GM12878 (cell line): Measurements from ENCODE around the gene CTXND1. TPM values are rescaled to one million over a fixed set of nuclear protein-coding genes. Genes with fewer than 3 reads are reported as not detected.

ENCODE experiments used
- ATAC-seq: fragments of 200-7000 bp; cut with Tn5 transposase; 3 replicates; pipeline ENCODE4 v1.9.1; 2020; ENCODE audit warnings: mild to moderate bottlenecking, moderate library complexity
- BruUV-seq: library from RNA; stranded (reverse); fragments of 400-500 nt; replicated peaks from 2 replicates; lab custom pipeline; 2021; lab: Mats Ljungman, UMichigan
- CTCF ChIA-PET: fragments of 300-600 bp; sonication (Branson Sonifier 250); formaldehyde crosslinking; extraction: SDS; loops from one replicate; lab custom pipeline; 2021; ENCODE audit warnings: inconsistent platforms; lab: Yijun Ruan, JAX
- POLR2A ChIA-PET: fragments of 350-600 bp; formaldehyde crosslinking; extraction: SDS; loops from one replicate; lab custom pipeline; 2021; ENCODE audit warnings: inconsistent platforms; lab: Charles Lee
- RAD21 ChIA-PET: fragments of 300-600 bp; sonication (Branson Sonifier 250); formaldehyde crosslinking; loops from one replicate; lab custom pipeline; 2023; ENCODE audit warnings: antibody characterized with exemption; ENCODE audit not compliant: unreplicated experiment; lab: Charles Lee
- SMC1A ChIA-PET: fragments of 300-600 bp; sonication (Branson Sonifier 250); formaldehyde crosslinking; loops from one replicate; lab custom pipeline; 2023; ENCODE audit not compliant: unreplicated experiment, uncharacterized antibody; lab: Charles Lee
- DNase-seq: peaks from one replicate; pipeline ENCODE4 v3.0.0-alpha.2; 2011; ENCODE audit warnings: low read depth, low spot score
- FAIRE-seq: peaks from 3 replicates; lab custom pipeline; 2011; peaks lifted over from hg19 to GRCh38; lab: Jason Lieb, UNC
- H2AFZ ChIP-seq: 2 replicates; pipeline ENCODE4 v1.6.0; 2011; ENCODE audit warnings: low read depth, low read length, control low read depth; ENCODE audit not compliant: control insufficient read depth
- H3K27ac ChIP-seq: 2 replicates; pipeline ENCODE4 v1.5.1; 2011; ENCODE audit warnings: control low read depth; ENCODE audit not compliant: control insufficient read depth, insufficient read depth
- H3K27me3 ChIP-seq, 2 experiments: replicated peaks in 1 of 2; 2 replicates each; pipeline versions ENCODE4 v1.6.0 to v1.6.1; 2011; ENCODE audit warnings: low read length in 1 of 2; ENCODE audit not compliant: control insufficient read depth in 2 of 2, insufficient read depth in 2 of 2
- H3K36me3 ChIP-seq, 2 experiments: 2 replicates each; pipeline ENCODE4 v1.5.1; 2011; ENCODE audit warnings: low read length in 1 of 2; ENCODE audit not compliant: control insufficient read depth in 2 of 2, insufficient read depth in 2 of 2
- H3K4me1 ChIP-seq: 2 replicates; pipeline ENCODE4 v1.6.1; 2011; ENCODE audit warnings: mild to moderate bottlenecking, low read length, moderate library complexity, mixed read lengths; ENCODE audit not compliant: control insufficient read depth, insufficient read depth
- H3K4me2 ChIP-seq: 2 replicates; pipeline ENCODE4 v1.6.0; 2011; ENCODE audit warnings: control low read depth; ENCODE audit not compliant: control insufficient read depth, insufficient read depth
- H3K4me3 ChIP-seq: fragments of 200-600 bp; sonication (generic); 2 replicates; pipeline ENCODE4 v1.5.1; 2016
- H3K79me2 ChIP-seq: 2 replicates; pipeline ENCODE4 v1.6.0; 2011; ENCODE audit warnings: low read length; ENCODE audit not compliant: control insufficient read depth, insufficient read depth
- H3K9ac ChIP-seq: 2 replicates; pipeline ENCODE4 v1.8.0; 2011; ENCODE audit warnings: low read length, control low read depth, mixed read lengths; ENCODE audit not compliant: control insufficient read depth, insufficient read depth
- H3K9me3 ChIP-seq: replicated peaks from 3 replicates; pipeline ENCODE4 v1.5.1; 2011; ENCODE audit warnings: mild to moderate bottlenecking, low read length; ENCODE audit not compliant: control insufficient read depth, insufficient read depth
- H4K20me1 ChIP-seq: 2 replicates; pipeline ENCODE4 v1.6.0; 2011; ENCODE audit not compliant: control insufficient read depth, insufficient read depth
- HDAC6 ChIP-seq: fragments of 200-600 bp; sonication (generic); IDR thresholded peaks from one replicate; pipeline ENCODE4 v1.8.0; 2017; ENCODE audit warnings: antibody characterized with exemption; ENCODE audit not compliant: unreplicated experiment
- PAX5 ChIP-seq: IDR thresholded peaks from 2 replicates; pipeline ENCODE4 v1.6.1; 2011; ENCODE audit warnings: low read depth, low read length, borderline replicate concordance
- SMAD5 ChIP-seq: IDR thresholded peaks from 2 replicates; pipeline ENCODE4 v1.6.1; 2016; ENCODE audit warnings: antibody characterized with exemption, low read depth
- SPI1 ChIP-seq: IDR thresholded peaks from 2 replicates; pipeline ENCODE4 v1.6.1; 2011; ENCODE audit warnings: low read depth, mild to moderate bottlenecking, low read length, moderate library complexity, borderline replicate concordance; ENCODE audit not compliant: insufficient read depth
- SREBF1 ChIP-seq: IDR thresholded peaks from 2 replicates; pipeline ENCODE4 v1.6.1; 2012; ENCODE audit warnings: mild to moderate bottlenecking, low read length
- TBL1XR1 ChIP-seq: IDR thresholded peaks from 2 replicates; pipeline ENCODE4 v1.6.1; 2012; ENCODE audit warnings: low read depth, low read length, improper control_type of control experiment
- TCF7 ChIP-seq: IDR thresholded peaks from 2 replicates; pipeline ENCODE4 v1.6.1; 2014; ENCODE audit warnings: antibody characterized with exemption, borderline replicate concordance
- whole genome bisulfite sequencing: methylation state at CpG from one replicate; pipeline ENCODE4 v1.1.6; 2016; ENCODE audit warnings: low lambda C conversion rate; ENCODE audit not compliant: insufficient replicate concordance, insufficient coverage; ENCODE audit errors: missing lambda C conversion rate; 5-methylcytosine and 5-hydroxymethylcytosine counted together
- in situ Hi-C: fragments of 300-500 bp; cut with MboI; formaldehyde crosslinking; loops from 9 replicates; pipeline ENCODE4 v1.14.3; 2018; ENCODE audit warnings: mixed read lengths
- intact Hi-C: fragments of 100-400 bp; cut with micrococcal nuclease; formaldehyde crosslinking; loops from one replicate; pipeline ENCODE4 v1.14.2; 2022; ENCODE audit not compliant: unreplicated experiment
- polyA plus RNA-seq, 11 experiments: library from polyadenylated mRNA; depleted of rRNA in 4 of 11; unstranded in 6 of 11; stranded (reverse) in 5 of 11; fragments of >200 nt; fragmentation: Nextera tagmentation in 4 of 11; fragmentation: Illumina TruSeq in 1 of 11; extraction: Ambion mirVana in 4 of 11; extraction: Trizol in 1 of 11; gene quantifications; 1 replicate in 1 of 11; 2 replicates in 10 of 11; pipeline versions ENCODE4 v1.2.1 to v1.2.3, GENCODE V29; 2011 to 2016; ENCODE audit warnings: inconsistent platforms in 2 of 11, missing spikeins in 2 of 11, low read depth in 1 of 11
- total RNA-seq, 4 experiments: library from RNA; depleted of rRNA in 3 of 4; stranded (reverse); fragments of >200 nt in 3 of 4; fragmentation: Illumina TruSeq in 1 of 4; extraction: Trizol in 1 of 4; gene quantifications; 2 replicates each; pipeline versions ENCODE4 v1.2.1 to v1.2.3, GENCODE V29; 2013 to 2021
- TF ChIP-seq, protein P1 (sequence below): fragments of 450-650 bp; formaldehyde crosslinking; IDR thresholded peaks from 2 replicates; pipeline ENCODE4 v1.5.0; 2022; ENCODE audit warnings: mild to moderate bottlenecking, missing genetic modification characterization
- TF ChIP-seq, protein P2 (sequence below): IDR thresholded peaks from 2 replicates; pipeline ENCODE4 v1.6.1; 2012; ENCODE audit warnings: mild to moderate bottlenecking, low read depth, low read length
- TF ChIP-seq, protein P3 (sequence below): IDR thresholded peaks from 2 replicates; pipeline ENCODE4 v1.6.1; 2011; ENCODE audit warnings: low read depth, mild to moderate bottlenecking, low read length, moderate library complexity, borderline replicate concordance; ENCODE audit errors: extremely low read depth
- TF ChIP-seq, protein P4 (sequence below): fragments of 450-650 bp; conservative IDR thresholded peaks from 2 replicates; pipeline ENCODE4 v1.6.1; 2017; ENCODE audit warnings: mild to moderate bottlenecking, moderate library complexity

The CTXND1 gene
- total and polyA plus RNA-seq, 10 of the 15 experiments (the other 5 are each of a cell fraction or from before 2014, with no cell fraction given), result under 0.01 to 0.03 (median 0.02) TPM; not detected in 7

DNA sequence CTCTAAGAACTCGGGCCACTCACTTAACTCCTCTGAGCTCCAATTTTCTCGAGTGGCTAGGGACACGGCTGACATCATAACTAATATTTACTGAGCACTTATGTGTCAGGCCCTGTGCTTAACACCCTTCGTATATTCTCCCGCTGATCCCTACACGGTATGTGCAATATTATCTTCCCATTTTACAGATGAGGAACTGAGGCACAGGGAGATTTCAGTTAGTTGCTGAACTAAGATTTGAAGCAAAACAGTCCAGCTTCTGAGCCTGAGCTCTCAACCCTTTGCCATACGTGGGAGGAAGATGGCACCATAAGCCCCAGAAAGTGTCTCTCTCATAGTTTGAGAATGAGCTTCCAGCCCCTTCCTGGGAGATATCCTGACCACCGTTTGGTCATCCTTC is 79.6 kb downstream of the CTXND1 start:
- Histone ChIP-seq H4K20me1 (no peaks in the 10 kb centered on the region), H3K36me3 (peaks cover 0 to 4% of the 10 kb centered on the region in 2 experiments; a peak in 1 of 4 replicates), H3K79me2 (no peaks in the 10 kb centered on the region), H3K4me2 (no peak overlapping the region), H3K27ac (no peak overlapping the region), H3K4me3 (no peak overlapping the region), H3K27me3 (no peaks in the 10 kb centered on the region), H3K4me1 (no peaks in the 10 kb centered on the region; the same call in 1 of the 2 replicates), H3K9ac (no peak overlapping the region), H3K9me3 (no peaks in the 10 kb centered on the region), H2AFZ (no peak overlapping the region)
- ChIA-PET SMC1A (interaction anchor here (0.7 to 2.9 kb wide), 19 partner anchors 9 to 793 kb away, joined by 3 to 27 read pairs (median 4); no protein-coding TSS in a partner anchor), POLR2A (no interaction called here), CTCF (interaction anchor here (0.5 to 3.2 kb wide), 15 partner anchors 10 to 790 kb away, joined by 3 to 37 read pairs (median 5); no protein-coding TSS in a partner anchor), RAD21 (interaction anchor here (0.5 to 4.1 kb wide), 9 partner anchors 58 to 791 kb away, joined by 3 to 18 read pairs (median 4); partner anchors contain the start of gene ZFAND6)
- in situ Hi-C loops, result loop anchor here (10.0 kb wide), 2 partner anchors 398 to 788 kb away; no protein-coding TSS in a partner anchor
- DNase-seq (no peak), FAIRE-seq (no peak), ATAC-seq (no peak)
- WGBS, result 88% methylated on average over 8 of the region's 8 CpGs
- no peak for TF ChIP-seq PAX5
- TF ChIP-seq TBL1XR1, result no peak
- no peak for TF ChIP-seq TCF7
- TF ChIP-seq, protein P1, sequence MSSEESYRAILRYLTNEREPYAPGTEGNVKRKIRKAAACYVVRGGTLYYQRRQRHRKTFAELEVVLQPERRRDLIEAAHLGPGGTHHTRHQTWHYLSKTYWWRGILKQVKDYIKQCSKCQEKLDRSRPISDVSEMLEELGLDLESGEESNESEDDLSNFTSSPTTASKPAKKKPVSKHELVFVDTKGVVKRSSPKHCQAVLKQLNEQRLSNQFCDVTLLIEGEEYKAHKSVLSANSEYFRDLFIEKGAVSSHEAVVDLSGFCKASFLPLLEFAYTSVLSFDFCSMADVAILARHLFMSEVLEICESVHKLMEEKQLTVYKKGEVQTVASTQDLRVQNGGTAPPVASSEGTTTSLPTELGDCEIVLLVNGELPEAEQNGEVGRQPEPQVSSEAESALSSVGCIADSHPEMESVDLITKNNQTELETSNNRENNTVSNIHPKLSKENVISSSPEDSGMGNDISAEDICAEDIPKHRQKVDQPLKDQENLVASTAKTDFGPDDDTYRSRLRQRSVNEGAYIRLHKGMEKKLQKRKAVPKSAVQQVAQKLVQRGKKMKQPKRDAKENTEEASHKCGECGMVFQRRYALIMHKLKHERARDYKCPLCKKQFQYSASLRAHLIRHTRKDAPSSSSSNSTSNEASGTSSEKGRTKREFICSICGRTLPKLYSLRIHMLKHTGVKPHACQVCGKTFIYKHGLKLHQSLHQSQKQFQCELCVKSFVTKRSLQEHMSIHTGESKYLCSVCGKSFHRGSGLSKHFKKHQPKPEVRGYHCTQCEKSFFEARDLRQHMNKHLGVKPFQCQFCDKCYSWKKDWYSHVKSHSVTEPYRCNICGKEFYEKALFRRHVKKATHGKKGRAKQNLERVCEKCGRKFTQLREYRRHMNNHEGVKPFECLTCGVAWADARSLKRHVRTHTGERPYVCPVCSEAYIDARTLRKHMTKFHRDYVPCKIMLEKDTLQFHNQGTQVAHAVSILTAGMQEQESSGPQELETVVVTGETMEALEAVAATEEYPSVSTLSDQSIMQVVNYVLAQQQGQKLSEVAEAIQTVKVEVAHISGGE (CRISPR knock-in tag), result no peak
- TF ChIP-seq SMAD5, result no peak
- TF ChIP-seq, protein P2, sequence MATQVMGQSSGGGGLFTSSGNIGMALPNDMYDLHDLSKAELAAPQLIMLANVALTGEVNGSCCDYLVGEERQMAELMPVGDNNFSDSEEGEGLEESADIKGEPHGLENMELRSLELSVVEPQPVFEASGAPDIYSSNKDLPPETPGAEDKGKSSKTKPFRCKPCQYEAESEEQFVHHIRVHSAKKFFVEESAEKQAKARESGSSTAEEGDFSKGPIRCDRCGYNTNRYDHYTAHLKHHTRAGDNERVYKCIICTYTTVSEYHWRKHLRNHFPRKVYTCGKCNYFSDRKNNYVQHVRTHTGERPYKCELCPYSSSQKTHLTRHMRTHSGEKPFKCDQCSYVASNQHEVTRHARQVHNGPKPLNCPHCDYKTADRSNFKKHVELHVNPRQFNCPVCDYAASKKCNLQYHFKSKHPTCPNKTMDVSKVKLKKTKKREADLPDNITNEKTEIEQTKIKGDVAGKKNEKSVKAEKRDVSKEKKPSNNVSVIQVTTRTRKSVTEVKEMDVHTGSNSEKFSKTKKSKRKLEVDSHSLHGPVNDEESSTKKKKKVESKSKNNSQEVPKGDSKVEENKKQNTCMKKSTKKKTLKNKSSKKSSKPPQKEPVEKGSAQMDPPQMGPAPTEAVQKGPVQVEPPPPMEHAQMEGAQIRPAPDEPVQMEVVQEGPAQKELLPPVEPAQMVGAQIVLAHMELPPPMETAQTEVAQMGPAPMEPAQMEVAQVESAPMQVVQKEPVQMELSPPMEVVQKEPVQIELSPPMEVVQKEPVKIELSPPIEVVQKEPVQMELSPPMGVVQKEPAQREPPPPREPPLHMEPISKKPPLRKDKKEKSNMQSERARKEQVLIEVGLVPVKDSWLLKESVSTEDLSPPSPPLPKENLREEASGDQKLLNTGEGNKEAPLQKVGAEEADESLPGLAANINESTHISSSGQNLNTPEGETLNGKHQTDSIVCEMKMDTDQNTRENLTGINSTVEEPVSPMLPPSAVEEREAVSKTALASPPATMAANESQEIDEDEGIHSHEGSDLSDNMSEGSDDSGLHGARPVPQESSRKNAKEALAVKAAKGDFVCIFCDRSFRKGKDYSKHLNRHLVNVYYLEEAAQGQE, result no peak
- no peak for TF ChIP-seq SREBF1
- TF ChIP-seq SPI1, result no peak
- no peak for TF ChIP-seq HDAC6
- TF ChIP-seq, protein P3, sequence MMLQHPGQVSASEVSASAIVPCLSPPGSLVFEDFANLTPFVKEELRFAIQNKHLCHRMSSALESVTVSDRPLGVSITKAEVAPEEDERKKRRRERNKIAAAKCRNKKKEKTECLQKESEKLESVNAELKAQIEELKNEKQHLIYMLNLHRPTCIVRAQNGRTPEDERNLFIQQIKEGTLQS, result no peak
- TF ChIP-seq, protein P4, sequence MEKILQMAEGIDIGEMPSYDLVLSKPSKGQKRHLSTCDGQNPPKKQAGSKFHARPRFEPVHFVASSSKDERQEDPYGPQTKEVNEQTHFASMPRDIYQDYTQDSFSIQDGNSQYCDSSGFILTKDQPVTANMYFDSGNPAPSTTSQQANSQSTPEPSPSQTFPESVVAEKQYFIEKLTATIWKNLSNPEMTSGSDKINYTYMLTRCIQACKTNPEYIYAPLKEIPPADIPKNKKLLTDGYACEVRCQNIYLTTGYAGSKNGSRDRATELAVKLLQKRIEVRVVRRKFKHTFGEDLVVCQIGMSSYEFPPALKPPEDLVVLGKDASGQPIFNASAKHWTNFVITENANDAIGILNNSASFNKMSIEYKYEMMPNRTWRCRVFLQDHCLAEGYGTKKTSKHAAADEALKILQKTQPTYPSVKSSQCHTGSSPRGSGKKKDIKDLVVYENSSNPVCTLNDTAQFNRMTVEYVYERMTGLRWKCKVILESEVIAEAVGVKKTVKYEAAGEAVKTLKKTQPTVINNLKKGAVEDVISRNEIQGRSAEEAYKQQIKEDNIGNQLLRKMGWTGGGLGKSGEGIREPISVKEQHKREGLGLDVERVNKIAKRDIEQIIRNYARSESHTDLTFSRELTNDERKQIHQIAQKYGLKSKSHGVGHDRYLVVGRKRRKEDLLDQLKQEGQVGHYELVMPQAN, result no peak
- no TSS peak for BruUV-seq
- intact Hi-C loops, result loop anchor here (2.0 to 10.0 kb wide), 6 partner anchors 110 to 792 kb away; partner anchors contain the start of gene MTHFS
